Activated CD8-positive, alpha-beta T cell treated with anti-CD3 and anti-CD28 coated beads for 36 hours (primary cell): Measurements from ENCODE around the gene PRKCG. TPM values are rescaled to one million over a fixed set of nuclear protein-coding genes. Genes with fewer than 3 reads are reported as not detected.

ENCODE experiments used
- ATAC-seq: fragments of 200-7000 bp; cut with Tn5 transposase; one replicate; pipeline ENCODE4 v1.10.0; 2021; ENCODE audit warnings: mild to moderate bottlenecking, moderate library complexity
- CTCF ChIA-PET: fragments of 350-600 bp; sonication (Branson Sonifier 250); formaldehyde crosslinking; loops from one replicate; lab custom pipeline; 2021; ENCODE audit warnings: antibody characterized with exemption; lab: Charles Lee
- POLR2A ChIA-PET: fragments of 350-600 bp; sonication (Branson Sonifier 250); formaldehyde crosslinking; loops from one replicate; lab custom pipeline; 2021; ENCODE audit warnings: antibody characterized with exemption; lab: Charles Lee
- DNase-seq: peaks from one replicate; pipeline ENCODE4 v3.0.0-alpha.2; 2020
- H3K27ac Mint-ChIP-seq: one replicate; pipeline ENCODE4 v1.8.0; 2021; ENCODE audit warnings: mild to moderate bottlenecking, mixed read lengths
- H3K27me3 Mint-ChIP-seq: one replicate; pipeline ENCODE4 v1.8.0; 2021; ENCODE audit warnings: mixed read lengths
- H3K36me3 Mint-ChIP-seq: one replicate; pipeline ENCODE4 v1.8.0; 2021; ENCODE audit warnings: low read depth, mixed read lengths
- H3K4me1 Mint-ChIP-seq: one replicate; pipeline ENCODE4 v1.8.0; 2021; ENCODE audit warnings: low read depth, mixed read lengths
- H3K4me3 Mint-ChIP-seq: one replicate; pipeline ENCODE4 v1.8.0; 2021; ENCODE audit warnings: mild to moderate bottlenecking, moderate library complexity, mixed read lengths
- H3K9me3 Mint-ChIP-seq: one replicate; pipeline ENCODE4 v1.8.0; 2021; ENCODE audit warnings: mixed read lengths
- CTCF ChIP-seq: fragments of 200-600 bp; IDR thresholded peaks from one replicate; pipeline ENCODE4 v1.8.0; 2022; ENCODE audit warnings: antibody characterized with exemption, mild to moderate bottlenecking
- intact Hi-C: fragments of 100-400 bp; cut with micrococcal nuclease; formaldehyde crosslinking; loops from one replicate; pipeline ENCODE4 v1.10.0; 2022
- total RNA-seq, 2 experiments: library from RNA; stranded (reverse); gene quantifications; one replicate each; pipeline ENCODE4 v1.2.3, GENCODE V29; 2021

Gene PRKCG
- total RNA-seq, 2 experiments from 2014 or later = 0.11 TPM; not detected in 1

GRCh38 chr19:53883741-53884140, 1.7 kb downstream of the PRKCG start:
- Mint-ChIP-seq H3K9me3 (no peaks in the 10 kb centered on the region), H3K4me1 (peaks cover 13% of the 10 kb centered on the region), H3K36me3 (no peaks in the 10 kb centered on the region), H3K27ac (no peak overlapping the region), H3K4me3 (no peak overlapping the region), H3K27me3 (peaks cover 14% of the 10 kb centered on the region)
- no peak for DNase-seq
- no peak for TF ChIP-seq CTCF
- intact Hi-C loops = no loop called here
- no peak for ATAC-seq
- ChIA-PET POLR2A (interaction anchor here (1.0 to 1.3 kb wide), 2 partner anchors 16 to 17 kb away, joined by 3 to 4 read pairs; partner anchors contain the start of gene MYADM), CTCF (no interaction called here)

- ATAC-seq (no peak), DNase-seq (no peak)
- intact Hi-C loops = no loop called here
- POLR2A ChIA-PET = interaction anchor here (1.0 to 1.3 kb wide), 2 partner anchors 17 to 18 kb away, joined by 3 to 4 read pairs; partner anchors contain the start of gene MYADM
- no peaks in the 10 kb centered on the region for H3K36me3 Mint-ChIP-seq
- no peaks in the 10 kb centered on the region for H3K9me3 Mint-ChIP-seq
- CTCF ChIA-PET = interaction anchor here (1.3 kb wide), 1 partner anchor 24 kb away, joined by 3 read pairs; no protein-coding TSS in a partner anchor
- no peak for TF ChIP-seq CTCF
- peaks cover 14% of the 10 kb centered on the region for H3K27me3 Mint-ChIP-seq
- no peak overlapping the region for H3K4me3 Mint-ChIP-seq
- no peak overlapping the region for H3K27ac Mint-ChIP-seq
- H3K4me1 Mint-ChIP-seq = peaks cover 9% of the 10 kb centered on the region
Measured at GRCh38 chr19:53884256-53884655, 2.3 kb downstream of the PRKCG start.

- TF ChIP-seq CTCF = no peak
- no peaks in the 10 kb centered on the region for H3K36me3 Mint-ChIP-seq
- no peak for DNase-seq
- CTCF ChIA-PET = interaction anchor here (1.3 kb wide), 1 partner anchor 23 kb away, joined by 3 read pairs; no protein-coding TSS in a partner anchor
- no peak overlapping the region for H3K27ac Mint-ChIP-seq
- no peak overlapping the region for H3K4me3 Mint-ChIP-seq
- peaks cover 14% of the 10 kb centered on the region for H3K27me3 Mint-ChIP-seq
- intact Hi-C loops = no loop called here
- no peaks in the 10 kb centered on the region for H3K9me3 Mint-ChIP-seq
- H3K4me1 Mint-ChIP-seq = peaks cover 11% of the 10 kb centered on the region
- no peak for ATAC-seq
- POLR2A ChIA-PET = interaction anchor here (0.5 kb wide), 1 partner anchor 14 kb away, joined by 4 read pairs; no protein-coding TSS in a partner anchor
Measured at GRCh38 chr19:53885036-53885435, 3.0 kb downstream of the PRKCG start.

GRCh38 chr19:53892301-53892980, 10.4 kb downstream of the PRKCG start:
- Mint-ChIP-seq H3K9me3 (no peaks in the 10 kb centered on the region), H3K27me3 (peaks cover 19% of the 10 kb centered on the region), H3K27ac (no peak overlapping the region), H3K4me1 (peaks cover 3% of the 10 kb centered on the region), H3K4me3 (no peak overlapping the region), H3K36me3 (no peaks in the 10 kb centered on the region)
- ChIA-PET POLR2A (no interaction called here), CTCF (interaction anchor here (1.0 kb wide), 1 partner anchor 20 kb away, joined by 3 read pairs; no protein-coding TSS in a partner anchor)
- intact Hi-C loops = no loop called here
- no peak for TF ChIP-seq CTCF
- ATAC-seq (no peak), DNase-seq (no peak)

- H3K4me1 Mint-ChIP-seq = peaks cover 3% of the 10 kb centered on the region
- no peak overlapping the region for H3K4me3 Mint-ChIP-seq
- H3K36me3 Mint-ChIP-seq = no peaks in the 10 kb centered on the region
- H3K9me3 Mint-ChIP-seq = no peaks in the 10 kb centered on the region
- H3K27me3 Mint-ChIP-seq = peaks cover 22% of the 10 kb centered on the region
- H3K27ac Mint-ChIP-seq = no peak overlapping the region
- ATAC-seq (peak; percentile 28), DNase-seq (no peak)
- CTCF ChIA-PET = no interaction called here
- no peak for TF ChIP-seq CTCF
- intact Hi-C loops = no loop called here
- POLR2A ChIA-PET = no interaction called here
Measured at GRCh38 chr19:53892981-53893325, 11.0 kb downstream of the PRKCG start.
